Stomach smooth muscle (tissue), 2 donors: ENCODE measurements around the gene DBNDD2.

Experiments used
- H3K27ac ChIP-seq: one replicate; pipeline ENCODE4 v1.7.0; 2013; ENCODE audit warnings: mild to moderate bottlenecking, low read length, inconsistent platforms
- H3K27me3 ChIP-seq, 2 donors: one replicate each; pipeline ENCODE4 v1.7.0; 2013; ENCODE audit warnings: low read length in 2 of 2; ENCODE audit not compliant: insufficient read depth in 2 of 2, control insufficient read depth in 1 of 2
- H3K36me3 ChIP-seq, 2 donors: one replicate each; pipeline ENCODE4 v1.7.0; 2013; ENCODE audit warnings: low read length in 2 of 2; ENCODE audit not compliant: control insufficient read depth in 2 of 2, insufficient read depth in 2 of 2
- H3K4me1 ChIP-seq: one replicate; pipeline ENCODE4 v1.7.0; 2013; ENCODE audit warnings: low read length; ENCODE audit not compliant: control insufficient read depth, insufficient read depth
- H3K4me3 ChIP-seq, 2 donors: one replicate each; pipeline ENCODE4 v1.7.0; 2013; ENCODE audit warnings: low read length in 2 of 2
- H3K9ac ChIP-seq, 2 donors: one replicate each; pipeline ENCODE4 v1.7.0; 2013; ENCODE audit warnings: low read length in 2 of 2, mild to moderate bottlenecking in 1 of 2
- H3K9me3 ChIP-seq, 2 donors: one replicate each; pipeline ENCODE4 v1.7.0; 2013; ENCODE audit warnings: low read length in 2 of 2; ENCODE audit not compliant: control insufficient read depth in 2 of 2
- donor health status: healthy.
- donor health status: Pancreatic carcinoma.

DBNDD2 gene

DNA sequence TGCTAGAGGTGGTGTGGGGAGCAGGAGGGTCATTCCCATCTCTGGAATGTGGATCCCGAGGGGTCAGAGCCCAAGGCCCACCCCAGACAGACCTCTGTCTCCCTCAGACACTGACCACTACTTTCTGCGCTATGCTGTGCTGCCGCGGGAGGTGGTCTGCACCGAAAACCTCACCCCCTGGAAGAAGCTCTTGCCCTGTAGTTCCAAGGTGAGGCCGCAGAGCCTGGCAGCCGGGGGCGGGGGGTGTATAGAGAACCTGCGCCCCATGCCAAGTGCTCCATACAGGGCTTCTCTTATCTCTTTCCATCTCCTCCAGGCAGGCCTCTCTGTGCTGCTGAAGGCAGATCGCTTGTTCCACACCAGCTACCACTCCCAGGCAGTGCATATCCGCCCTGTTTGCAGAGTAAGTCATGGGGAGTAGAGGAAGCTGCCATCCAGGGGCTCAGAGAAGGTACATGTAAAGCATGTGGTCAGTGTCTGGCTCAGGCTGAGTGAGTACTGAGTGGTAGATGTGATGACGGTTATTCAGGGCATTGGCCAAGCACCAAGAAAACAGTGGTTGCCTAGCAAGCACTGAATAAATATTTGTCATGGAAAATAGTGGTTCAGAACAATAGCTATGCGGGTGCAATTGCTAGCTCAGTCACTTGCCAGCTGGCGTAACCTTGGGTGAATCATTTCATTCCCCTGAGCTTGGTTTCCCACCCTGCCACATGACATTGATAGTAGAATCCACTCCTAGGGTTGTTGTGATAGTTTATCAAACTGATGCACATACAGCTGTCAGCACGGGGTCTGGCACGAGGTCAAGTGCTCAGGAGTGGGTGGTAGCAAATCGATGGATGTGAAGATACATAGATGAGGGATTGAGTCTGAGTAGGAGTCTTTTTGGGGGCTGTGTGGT is 11.4 kb downstream of the DBNDD2 start:
- Histone ChIP-seq H3K27ac (peak overlapping the region; percentile 70), H3K9ac (peak overlapping the region; percentile 13 to 16), H3K27me3 (no peaks in the 10 kb centered on the region), H3K4me1 (peaks cover 27% of the 10 kb centered on the region), H3K9me3 (no peaks in the 10 kb centered on the region), H3K4me3 (peak overlapping the region in 1 of 2 donors; percentile 22), H3K36me3 (peaks cover 27 to 40% of the 10 kb centered on the region in 2 donors)

DNA sequence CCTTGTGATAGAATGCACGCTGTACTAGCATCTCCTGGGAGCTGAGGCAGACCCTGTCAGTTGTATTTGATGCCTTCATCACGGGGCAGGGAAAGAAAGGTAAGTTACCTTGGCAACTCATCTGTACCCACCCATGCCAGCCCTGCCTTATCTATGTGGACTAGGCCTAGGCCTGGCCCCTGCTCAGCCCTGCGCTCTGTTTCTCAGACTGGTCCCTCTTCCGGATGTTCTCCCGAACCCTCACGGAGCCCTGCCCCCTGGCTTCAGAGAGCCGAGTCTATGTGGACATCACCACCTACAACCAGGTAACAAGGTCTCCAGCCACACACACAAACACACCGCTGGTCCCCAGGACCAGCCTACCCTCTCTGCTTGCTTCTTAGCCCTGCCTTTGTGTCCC is 12.0 kb downstream of the DBNDD2 start:
- peaks cover 27% of the 10 kb centered on the region for H3K4me1 ChIP-seq
- peaks cover 30 to 45% of the 10 kb centered on the region in 2 donors for H3K36me3 ChIP-seq
- H3K27ac ChIP-seq = peak overlapping the region; percentile 70
- peak overlapping the region in 1 of 2 donors; percentile 13 for H3K9ac ChIP-seq
- H3K9me3 ChIP-seq = no peaks in the 10 kb centered on the region
- no peak overlapping the region for H3K4me3 ChIP-seq
- no peaks in the 10 kb centered on the region for H3K27me3 ChIP-seq

DNA sequence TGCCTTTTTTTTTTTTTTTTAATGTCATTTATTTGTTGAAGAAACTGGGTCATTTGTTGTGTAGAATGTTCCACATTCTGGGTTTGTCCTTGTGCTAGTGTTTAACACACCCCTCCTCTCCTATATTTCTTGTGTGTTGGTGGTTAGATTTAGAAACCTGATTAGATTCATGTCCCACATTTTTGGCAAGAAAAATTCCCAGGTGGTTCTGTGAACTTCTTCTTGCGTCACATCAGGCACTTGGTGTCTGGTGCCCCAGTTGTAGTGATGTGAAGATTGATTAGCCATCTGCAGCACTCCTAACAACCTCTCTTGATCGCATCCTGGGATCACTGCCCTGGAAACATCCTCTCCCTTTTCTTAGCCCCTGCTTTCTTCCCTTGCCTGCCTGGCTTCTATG is 15.6 kb downstream of the DBNDD2 start:
- no peaks in the 10 kb centered on the region for H3K27me3 ChIP-seq

DNA sequence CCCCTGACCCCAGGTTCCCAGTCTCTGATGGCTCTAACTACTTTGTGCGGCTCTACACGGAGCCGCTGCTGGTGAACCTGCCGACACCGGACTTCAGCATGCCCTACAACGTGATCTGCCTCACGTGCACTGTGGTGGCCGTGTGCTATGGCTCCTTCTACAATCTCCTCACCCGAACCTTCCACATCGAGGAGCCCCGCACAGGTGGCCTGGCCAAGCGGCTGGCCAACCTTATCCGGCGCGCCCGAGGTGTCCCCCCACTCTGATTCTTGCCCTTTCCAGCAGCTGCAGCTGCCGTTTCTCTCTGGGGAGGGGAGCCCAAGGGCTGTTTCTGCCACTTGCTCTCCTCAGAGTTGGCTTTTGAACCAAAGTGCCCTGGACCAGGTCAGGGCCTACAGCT is 17.5 kb downstream of the DBNDD2 start:
- H3K4me1 ChIP-seq = no peaks in the 10 kb centered on the region
- no peaks in the 10 kb centered on the region for H3K9me3 ChIP-seq
- H3K9ac ChIP-seq = no peak overlapping the region
- H3K27me3 ChIP-seq = no peaks in the 10 kb centered on the region
- H3K27ac ChIP-seq = no peak overlapping the region
- H3K36me3 ChIP-seq = peaks cover 27 to 35% of the 10 kb centered on the region in 2 donors
- no peak overlapping the region for H3K4me3 ChIP-seq

More for the DNA sequence above, 15.6 kb downstream of the DBNDD2 start:
- H3K9me3 ChIP-seq = no peaks in the 10 kb centered on the region
- H3K4me3 ChIP-seq = no peak overlapping the region
- peaks cover 34 to 49% of the 10 kb centered on the region in 2 donors for H3K36me3 ChIP-seq
- no peak overlapping the region for H3K27ac ChIP-seq
- peaks cover 14% of the 10 kb centered on the region for H3K4me1 ChIP-seq
- no peak overlapping the region for H3K9ac ChIP-seq

- no peak overlapping the region for H3K27ac ChIP-seq
- no peak overlapping the region for H3K9ac ChIP-seq
- H3K27me3 ChIP-seq = no peaks in the 10 kb centered on the region
- H3K4me3 ChIP-seq = no peak overlapping the region
- H3K36me3 ChIP-seq = peaks cover 18 to 27% of the 10 kb centered on the region in 2 donors
- no peaks in the 10 kb centered on the region for H3K4me1 ChIP-seq
- no peaks in the 10 kb centered on the region for H3K9me3 ChIP-seq
Observed at GRCh38 chr20:45426320-45427016, 18.4 kb downstream of the DBNDD2 start.

DNA sequence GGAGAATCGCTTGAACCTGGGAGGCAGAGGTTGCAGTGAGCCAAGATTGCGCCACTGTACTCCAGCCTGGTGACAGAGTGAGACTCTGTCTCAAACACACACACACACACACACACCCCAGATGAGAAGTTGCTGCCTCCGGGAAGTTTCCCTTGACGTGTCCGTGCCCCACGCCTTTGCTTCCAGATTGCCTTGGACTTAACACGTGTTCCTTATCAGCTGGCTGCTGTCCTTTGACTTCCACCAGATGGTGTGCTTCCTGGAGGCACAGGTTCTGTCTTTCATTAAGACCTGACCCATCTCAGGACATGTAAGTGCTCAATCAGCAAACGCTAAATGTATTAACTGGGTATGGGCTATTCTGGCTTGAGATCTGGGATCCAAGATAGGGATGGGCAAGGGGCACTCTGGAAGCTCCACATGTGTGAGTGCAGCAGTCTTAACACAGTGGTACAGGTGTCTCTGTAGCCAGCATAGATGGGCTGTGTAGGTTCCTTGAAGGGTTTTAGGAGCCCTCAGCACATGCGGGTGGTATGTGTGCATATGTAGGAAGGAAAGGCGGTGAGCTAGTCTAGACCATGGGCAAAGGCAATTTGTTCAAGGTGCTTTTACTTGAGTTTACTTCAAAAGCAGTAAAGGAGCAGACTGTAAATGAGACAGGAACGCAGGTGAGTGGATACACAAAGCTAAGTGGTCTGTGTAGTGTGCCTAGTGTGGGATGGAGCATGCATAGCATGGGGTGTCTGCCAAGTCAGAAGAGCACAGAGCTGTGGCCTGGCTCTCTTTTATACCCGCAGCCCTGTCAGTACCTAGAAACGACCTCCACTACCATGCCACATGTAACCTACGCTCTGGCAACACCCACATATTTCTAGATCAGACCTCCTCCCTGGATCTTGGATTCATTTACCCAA is 19.4 kb downstream of the DBNDD2 start:
- H3K36me3 ChIP-seq = peaks cover 16 to 20% of the 10 kb centered on the region in 2 donors
- no peaks in the 10 kb centered on the region for H3K27me3 ChIP-seq
- no peak overlapping the region for H3K9ac ChIP-seq
- H3K27ac ChIP-seq = no peak overlapping the region
- H3K4me3 ChIP-seq = no peak overlapping the region
- H3K4me1 ChIP-seq = no peaks in the 10 kb centered on the region
- H3K9me3 ChIP-seq = no peaks in the 10 kb centered on the region

- no peaks in the 10 kb centered on the region for H3K9me3 ChIP-seq
- H3K9ac ChIP-seq = no peak overlapping the region
- peaks cover 4% of the 10 kb centered on the region for H3K4me1 ChIP-seq
- H3K27me3 ChIP-seq = no peaks in the 10 kb centered on the region
- no peak overlapping the region for H3K27ac ChIP-seq
- H3K4me3 ChIP-seq = no peak overlapping the region
- H3K36me3 ChIP-seq = peaks cover 7 to 10% of the 10 kb centered on the region in 2 donors
Observed at GRCh38 chr20:45429618-45430017, 21.5 kb downstream of the DBNDD2 start.

DNA sequence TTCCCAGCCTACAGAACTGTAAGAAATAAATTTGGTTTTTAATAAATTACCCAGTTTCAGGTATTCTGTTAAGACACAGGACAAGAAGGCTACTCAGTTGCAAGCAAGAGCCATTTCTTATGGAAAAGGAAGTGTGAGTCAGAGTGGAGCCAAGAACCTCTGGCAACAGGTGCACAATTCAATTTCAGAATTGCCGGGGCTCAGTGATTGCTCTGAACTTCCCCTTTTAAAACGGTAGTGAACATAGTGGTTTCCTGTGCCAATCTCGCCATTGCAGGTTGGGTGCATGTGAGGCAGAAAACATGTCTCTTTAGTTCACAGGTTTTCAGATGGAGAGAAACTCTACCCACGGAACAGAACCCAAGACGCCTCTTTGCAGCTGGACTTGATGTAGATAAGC is 24.2 kb downstream of the DBNDD2 start:
- H3K4me3 ChIP-seq = no peak overlapping the region
- no peaks in the 10 kb centered on the region for H3K27me3 ChIP-seq
- no peak overlapping the region for H3K9ac ChIP-seq
- no peak overlapping the region for H3K27ac ChIP-seq
- no peaks in the 10 kb centered on the region for H3K36me3 ChIP-seq
- H3K9me3 ChIP-seq = no peaks in the 10 kb centered on the region
- peaks cover 8% of the 10 kb centered on the region for H3K4me1 ChIP-seq

DNA sequence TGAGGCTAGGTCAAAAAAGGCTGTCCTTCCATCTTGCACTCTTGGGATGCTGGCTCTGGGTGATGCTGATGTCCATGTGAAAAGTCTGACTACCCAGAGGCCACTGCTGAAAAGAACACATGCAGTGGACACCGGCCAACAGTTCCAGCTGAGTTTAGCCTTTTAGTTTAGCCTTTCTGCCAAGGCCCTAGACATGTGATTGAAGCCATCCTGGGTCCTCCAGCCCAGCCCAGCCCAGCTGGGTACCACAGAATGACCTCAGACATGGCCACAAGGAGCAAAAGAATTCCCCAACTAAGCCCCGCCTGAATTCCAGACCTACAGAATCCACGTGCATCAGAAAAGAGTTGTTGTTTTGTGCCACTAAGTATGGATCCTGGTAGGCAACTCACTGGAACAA is 25.2 kb downstream of the DBNDD2 start:
- peaks cover 8% of the 10 kb centered on the region for H3K4me1 ChIP-seq
- no peaks in the 10 kb centered on the region for H3K27me3 ChIP-seq
- H3K27ac ChIP-seq = no peak overlapping the region
- H3K36me3 ChIP-seq = no peaks in the 10 kb centered on the region
- H3K9me3 ChIP-seq = no peaks in the 10 kb centered on the region
- no peak overlapping the region for H3K9ac ChIP-seq
- H3K4me3 ChIP-seq = no peak overlapping the region

DNA sequence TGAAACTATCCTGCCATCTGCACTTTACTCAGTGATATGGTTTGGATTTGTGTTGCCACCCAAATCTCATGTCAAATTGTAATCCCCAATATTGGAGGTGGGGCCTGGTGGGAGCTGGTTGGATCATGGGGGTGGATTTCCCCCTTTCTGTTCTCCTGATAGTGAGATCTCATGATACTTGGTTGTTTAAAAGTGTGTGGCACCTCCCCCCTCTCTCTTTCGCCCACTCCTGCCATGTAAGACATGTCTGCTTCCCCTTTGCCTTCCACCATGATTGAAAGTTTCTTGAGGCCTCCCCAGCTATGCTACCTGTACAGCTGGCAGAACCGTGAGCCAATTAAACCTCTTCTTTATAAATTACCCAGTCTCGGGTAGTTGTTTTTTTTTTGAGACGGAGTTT is 25.9 kb downstream of the DBNDD2 start:
- Histone ChIP-seq H3K36me3 (no peaks in the 10 kb centered on the region), H3K4me3 (no peak overlapping the region), H3K4me1 (peaks cover 8% of the 10 kb centered on the region), H3K27ac (no peak overlapping the region), H3K9me3 (no peaks in the 10 kb centered on the region), H3K9ac (no peak overlapping the region), H3K27me3 (no peaks in the 10 kb centered on the region)
